22Rv1 (cell line): ENCODE data around the gene RUSF1.

Experiments used
- H3K27ac ChIP-seq: fragments of 450-650 bp; 2 replicates; pipeline ENCODE4 v1.5.1; 2017
- ZFX ChIP-seq: fragments of 450-650 bp; IDR thresholded peaks from 2 replicates; pipeline ENCODE4 v1.6.1; 2017; ENCODE audit warnings: antibody characterized with exemption, borderline replicate concordance
- TF ChIP-seq, protein P1 (sequence below): fragments of 450-650 bp; IDR thresholded peaks from 2 replicates; pipeline ENCODE4 v1.5.1; 2017; ENCODE audit warnings: mild to moderate bottlenecking

Gene RUSF1

DNA sequence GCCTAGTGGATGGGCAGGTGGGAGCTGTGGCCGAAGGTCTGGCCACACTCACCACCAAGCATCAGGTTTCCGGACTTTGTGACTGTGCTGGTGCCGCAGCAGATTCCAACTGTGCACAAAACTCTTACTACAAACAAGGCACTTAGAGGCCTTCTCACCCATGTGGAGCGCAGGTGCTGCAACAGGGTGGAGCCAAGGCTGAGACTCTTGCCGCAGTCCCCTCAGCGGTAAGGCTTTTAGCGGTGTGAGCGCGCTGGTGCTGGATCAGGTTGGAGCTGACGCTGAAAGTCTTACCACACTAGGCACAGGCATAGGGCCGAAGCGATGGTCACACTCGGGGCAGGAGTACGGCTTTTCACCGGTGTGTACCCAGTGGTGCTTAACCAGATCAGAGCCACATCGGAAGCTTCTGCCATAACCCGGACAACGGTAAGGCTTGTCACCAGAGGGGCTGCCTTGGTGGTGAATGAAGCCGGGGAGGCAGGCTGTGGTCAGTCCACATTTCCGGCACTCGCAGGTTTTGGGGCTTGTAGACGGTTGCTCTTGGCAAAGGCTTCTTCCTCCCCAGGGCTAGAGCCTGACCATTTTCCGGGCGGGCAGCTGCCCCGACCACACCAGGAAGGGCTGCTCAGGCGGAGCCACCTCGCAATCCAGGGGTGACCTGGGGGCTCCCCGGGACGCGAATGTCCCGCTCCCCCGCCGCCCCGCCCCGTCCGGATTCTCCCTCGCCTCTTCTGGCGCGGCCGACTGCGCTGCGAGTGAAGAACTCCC lies 49.9 kb downstream of the RUSF1 start:
- H3K27ac ChIP-seq = peak overlapping the region; percentile 91
- TF ChIP-seq ZFX = no peak
- TF ChIP-seq, protein P1, sequence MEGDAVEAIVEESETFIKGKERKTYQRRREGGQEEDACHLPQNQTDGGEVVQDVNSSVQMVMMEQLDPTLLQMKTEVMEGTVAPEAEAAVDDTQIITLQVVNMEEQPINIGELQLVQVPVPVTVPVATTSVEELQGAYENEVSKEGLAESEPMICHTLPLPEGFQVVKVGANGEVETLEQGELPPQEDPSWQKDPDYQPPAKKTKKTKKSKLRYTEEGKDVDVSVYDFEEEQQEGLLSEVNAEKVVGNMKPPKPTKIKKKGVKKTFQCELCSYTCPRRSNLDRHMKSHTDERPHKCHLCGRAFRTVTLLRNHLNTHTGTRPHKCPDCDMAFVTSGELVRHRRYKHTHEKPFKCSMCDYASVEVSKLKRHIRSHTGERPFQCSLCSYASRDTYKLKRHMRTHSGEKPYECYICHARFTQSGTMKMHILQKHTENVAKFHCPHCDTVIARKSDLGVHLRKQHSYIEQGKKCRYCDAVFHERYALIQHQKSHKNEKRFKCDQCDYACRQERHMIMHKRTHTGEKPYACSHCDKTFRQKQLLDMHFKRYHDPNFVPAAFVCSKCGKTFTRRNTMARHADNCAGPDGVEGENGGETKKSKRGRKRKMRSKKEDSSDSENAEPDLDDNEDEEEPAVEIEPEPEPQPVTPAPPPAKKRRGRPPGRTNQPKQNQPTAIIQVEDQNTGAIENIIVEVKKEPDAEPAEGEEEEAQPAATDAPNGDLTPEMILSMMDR = no peak

DNA sequence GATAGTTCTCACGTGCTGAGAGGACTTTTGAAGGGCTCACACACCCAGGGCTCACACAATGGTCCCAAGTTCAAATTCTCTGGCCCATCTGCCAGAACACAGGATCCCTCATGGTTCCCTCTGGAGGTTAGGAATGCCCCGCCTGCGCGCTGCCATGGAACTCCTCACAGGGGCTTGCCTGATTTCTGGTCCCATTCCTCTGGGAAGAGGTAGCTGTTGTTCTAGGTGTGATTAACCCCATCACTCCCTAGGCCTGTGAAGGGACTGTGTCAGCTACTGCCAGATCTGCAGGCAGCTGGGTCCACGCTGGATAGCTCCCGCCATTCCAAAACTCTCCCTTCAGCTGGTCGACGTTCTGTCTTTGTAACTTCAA lies 51.2 kb downstream of the RUSF1 start:
- H3K27ac ChIP-seq = no peak overlapping the region
- TF ChIP-seq, protein P1 = no peak
- TF ChIP-seq ZFX = no peak

DNA sequence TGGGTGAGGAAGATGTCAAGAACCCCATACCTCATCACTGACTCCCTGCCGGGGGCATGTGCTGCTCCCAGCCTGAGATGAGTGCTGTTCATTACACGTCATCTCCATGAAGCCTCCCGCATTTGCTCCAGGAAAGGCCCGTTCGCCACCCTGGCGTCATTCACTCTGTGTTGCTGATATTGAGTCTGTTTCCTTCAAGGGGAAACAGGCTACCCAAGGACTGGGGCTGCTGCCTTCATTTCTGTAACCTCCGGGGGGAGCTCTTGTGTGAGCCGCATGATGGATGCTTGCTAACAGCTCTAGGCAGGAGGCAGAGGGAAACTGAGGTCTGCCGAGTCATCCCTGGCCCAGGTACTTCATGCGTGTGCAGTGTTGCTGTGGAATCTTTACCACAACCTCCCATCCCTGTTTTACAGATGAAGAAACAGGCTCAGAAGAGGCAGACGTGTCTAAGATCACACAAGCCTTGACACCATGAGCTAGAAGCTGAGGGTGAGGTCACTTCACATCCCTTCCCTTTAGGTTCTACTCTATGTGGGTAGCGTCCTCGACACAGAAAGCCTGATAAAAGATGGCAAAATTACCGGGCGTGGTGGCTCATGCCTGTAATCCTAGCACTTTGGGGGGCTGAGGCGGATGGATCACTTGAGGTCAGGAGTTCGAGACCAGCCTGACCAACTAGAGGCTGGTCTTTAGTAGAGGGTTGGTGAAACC lies 52.4 kb downstream of the RUSF1 start:
- TF ChIP-seq ZFX = no peak
- TF ChIP-seq, protein P1 = peak; percentile 33; the same call in 1 of the 2 replicates
- no peak overlapping the region for H3K27ac ChIP-seq

DNA sequence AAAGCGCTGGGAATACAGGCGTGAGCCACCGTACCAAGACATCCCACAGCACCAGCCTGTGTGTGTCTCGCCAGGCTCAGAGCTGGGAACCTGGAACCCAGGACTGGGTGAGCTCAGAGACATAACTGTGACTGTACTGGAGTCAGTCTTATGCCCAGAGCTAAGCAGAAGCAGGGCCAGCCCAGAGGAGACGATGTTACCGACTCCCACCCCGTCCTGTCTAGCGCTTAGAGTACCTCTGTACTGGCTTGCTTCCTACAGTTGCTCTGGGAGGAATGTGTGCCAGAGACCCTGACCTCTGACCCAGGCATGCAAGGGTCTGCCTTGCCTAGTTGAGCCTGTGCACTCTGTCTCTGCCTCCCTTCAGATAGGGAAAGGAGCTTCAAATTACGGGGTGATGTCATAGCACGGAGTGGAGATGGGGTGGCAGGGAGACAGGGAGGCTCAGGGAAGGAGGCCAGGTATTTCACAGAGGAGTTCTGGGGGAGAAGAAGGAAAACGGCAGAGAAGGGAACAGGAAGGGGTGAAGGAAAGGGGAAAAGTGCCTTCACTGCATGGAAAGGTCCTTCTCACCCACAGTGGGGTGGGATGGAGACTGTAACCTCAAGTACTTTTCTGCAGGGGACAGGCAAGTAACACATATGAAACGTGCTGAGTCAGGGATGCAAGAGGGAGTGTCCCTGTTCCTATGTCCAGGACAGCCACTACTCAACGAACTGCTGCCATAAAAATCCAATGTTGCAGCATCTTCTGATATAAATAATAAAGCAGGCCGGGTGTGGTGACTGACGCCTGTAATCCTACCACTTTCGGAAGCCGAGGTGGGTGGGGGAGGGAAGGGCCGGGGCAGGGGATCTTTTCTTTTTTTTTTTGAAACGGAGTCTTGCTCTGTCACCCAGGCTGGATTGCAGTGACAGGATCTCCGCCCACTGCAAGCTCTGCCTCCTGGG lies 54.7 kb downstream of the RUSF1 start:
- no peak for TF ChIP-seq ZFX
- TF ChIP-seq, protein P1 = no peak
- H3K27ac ChIP-seq = peak overlapping the region; percentile 32; the same call in 1 of the 2 replicates

DNA sequence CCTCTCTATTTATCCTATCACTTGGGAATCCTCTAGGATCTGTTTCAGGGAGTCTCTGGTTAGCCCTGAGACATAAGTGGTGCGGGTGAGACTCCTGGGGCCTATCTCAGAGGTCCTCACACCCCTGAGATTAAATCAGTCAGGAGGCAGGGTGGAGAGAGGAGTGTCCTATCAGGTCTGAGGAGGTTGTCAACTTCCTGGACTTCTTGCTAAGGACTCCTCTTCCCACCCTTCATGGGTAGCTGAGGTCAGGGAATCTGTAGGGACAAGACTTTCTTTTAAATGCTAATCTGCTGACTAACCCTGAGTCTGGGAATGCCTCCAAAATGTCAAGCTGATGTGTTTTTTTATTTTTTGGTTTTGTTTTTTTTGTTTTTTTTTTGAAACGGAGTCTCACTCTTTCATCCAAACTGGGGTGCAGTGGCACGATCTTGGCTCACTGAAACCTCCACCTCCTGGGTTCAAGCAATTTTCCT lies 55.5 kb downstream of the RUSF1 start:
- TF ChIP-seq, protein P1 = no peak
- TF ChIP-seq ZFX = no peak
- H3K27ac ChIP-seq = no peak overlapping the region

DNA sequence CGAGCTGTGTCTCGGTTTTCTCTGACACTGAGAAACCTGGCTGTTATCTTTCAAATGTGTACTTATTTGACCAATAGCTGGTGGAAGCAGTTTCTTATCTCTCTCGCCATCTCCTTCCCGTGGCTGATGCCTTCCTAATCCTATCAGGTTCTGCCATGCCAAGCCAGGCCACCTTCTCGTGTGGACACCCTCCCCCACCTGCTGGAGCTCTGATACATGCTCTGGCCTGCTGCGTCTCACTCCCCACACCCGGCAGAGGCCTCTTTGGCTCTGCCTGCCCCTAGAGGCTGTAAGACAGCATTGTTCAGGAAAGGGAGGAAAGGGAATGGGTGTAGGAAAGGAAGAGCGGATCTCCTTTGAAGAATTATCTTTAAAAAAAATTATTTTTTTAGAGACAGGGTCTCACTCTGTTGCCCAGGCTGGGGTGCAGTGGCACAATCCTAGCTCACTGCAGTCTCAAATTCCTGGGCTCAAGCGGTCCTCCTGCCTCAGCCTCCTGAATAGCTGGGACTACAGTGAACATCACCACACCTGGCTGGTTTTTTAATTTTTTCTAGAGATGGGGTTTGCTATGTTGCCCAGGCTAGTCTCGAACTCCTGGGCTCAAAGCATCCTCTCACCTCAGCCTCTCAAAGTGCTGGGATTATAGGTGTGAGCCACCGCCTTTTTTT lies 56.4 kb downstream of the RUSF1 start:
- TF ChIP-seq, protein P1 = peak; percentile 80
- TF ChIP-seq ZFX = no peak
- H3K27ac ChIP-seq = 0 out of 2 replicates have a peak overlapping the region, but pooled peaks have one; percentile 17
